Activated CD4-positive, CD25-positive, alpha-beta regulatory T cell treated with anti-CD3 and anti-CD28 coated beads, Interleukin-2, amount 50 U/mL, for 24 hours (primary cell): ENCODE data around the gene PSMD2.

Experiments
- ATAC-seq, 2 donors: fragments of 150-1000 bp; cut with Tn5 transposase; one replicate each; pipeline ENCODE4 v1.10.0; 2021; ENCODE audit warnings: mild to moderate bottlenecking in 1 of 2, moderate library complexity in 1 of 2

Gene PSMD2

GRCh38 chr3:184317201-184317600 is 18.2 kb downstream of the PSMD2 start:
- no peak for ATAC-seq

GRCh38 chr3:184320104-184320445 is 21.0 kb downstream of the PSMD2 start:
- ATAC-seq, result peak; percentile 39 to 48

- ATAC-seq, result no peak
Observed at GRCh38 chr3:184321666-184322065, 22.6 kb downstream of the PSMD2 start.

GRCh38 chr3:184322731-184323487 is 23.9 kb downstream of the PSMD2 start:
- ATAC-seq, result no peak

- ATAC-seq, result no peak
Observed at GRCh38 chr3:184323696-184324095, 24.7 kb downstream of the PSMD2 start.

GRCh38 chr3:184325269-184325668 is 26.2 kb downstream of the PSMD2 start:
- no peak for ATAC-seq

GRCh38 chr3:184325715-184326369 is 26.8 kb downstream of the PSMD2 start:
- peak; percentile 83 to 90 for ATAC-seq

- no peak for ATAC-seq
Observed at GRCh38 chr3:184327171-184327570, 28.1 kb downstream of the PSMD2 start.

- ATAC-seq, result no peak
Observed at GRCh38 chr3:184328516-184328915, 29.5 kb downstream of the PSMD2 start.

- ATAC-seq, result no peak
Observed at GRCh38 chr3:184332370-184333090, 33.5 kb downstream of the PSMD2 start.

GRCh38 chr3:184333190-184333589 is 34.1 kb downstream of the PSMD2 start:
- no peak for ATAC-seq

GRCh38 chr3:184333700-184334099 is 34.7 kb downstream of the PSMD2 start:
- ATAC-seq, result no peak

GRCh38 chr3:184334470-184335158 is 35.6 kb downstream of the PSMD2 start:
- peak; percentile 76 to 81 for ATAC-seq

- no peak for ATAC-seq
Observed at GRCh38 chr3:184335291-184335660, 36.2 kb downstream of the PSMD2 start.

- ATAC-seq, result peak; percentile 44 to 51
Observed at GRCh38 chr3:184335661-184336546, 36.9 kb downstream of the PSMD2 start.

- no peak for ATAC-seq
Observed at GRCh38 chr3:184336547-184337398, 37.7 kb downstream of the PSMD2 start.

GRCh38 chr3:184337399-184337714 is 38.3 kb downstream of the PSMD2 start, which contains the start of gene FAM131A:
FAM131A (plus strand) TSS chr3:184337600; CDS start chr3:184337631, 31 bp downstream.
- no peak for ATAC-seq

- ATAC-seq, result no peak
Observed at GRCh38 chr3:184337981-184338380, 38.9 kb downstream of the PSMD2 start.

GRCh38 chr3:184338511-184338945 is 39.5 kb downstream of the PSMD2 start:
- ATAC-seq, result no peak

- no peak for ATAC-seq
Observed at GRCh38 chr3:184339001-184339400, 40.0 kb downstream of the PSMD2 start.
